Measurements from ENCODE around the gene TMEM269.
A peak's percentile ranks its signal among the peaks of the same experiment; 100 is the strongest.

The TMEM269 gene

GRCh38 chr1:42822800-42823392 lies 38.1 kb downstream of the TMEM269 start:
- DNase-seq (ENCODE audit: low read depth), result no peak

GRCh38 chr1:42824481-42825035 lies 39.8 kb downstream of the TMEM269 start:
- no peak for DNase-seq (ENCODE audit: low read depth)

GRCh38 chr1:42825036-42825851 lies 40.5 kb downstream of the TMEM269 start:
- no peak for DNase-seq (ENCODE audit: low read depth)

GRCh38 chr1:42830631-42831030 lies 45.8 kb downstream of the TMEM269 start:
- DNase-seq (ENCODE audit: low read depth), result no peak

- DNase-seq (ENCODE audit: low read depth), result no peak
Observed at GRCh38 chr1:42831273-42831672, 46.5 kb downstream of the TMEM269 start.

- no peak for DNase-seq (ENCODE audit: low read depth)
Observed at GRCh38 chr1:42832641-42833240, 48.0 kb downstream of the TMEM269 start.

GRCh38 chr1:42833981-42834380 lies 49.2 kb downstream of the TMEM269 start:
- DNase-seq (ENCODE audit: low read depth), result no peak

- no peak for DNase-seq (ENCODE audit: low read depth)
Observed at GRCh38 chr1:42834803-42835202, 50.0 kb downstream of the TMEM269 start.

- DNase-seq (ENCODE audit: low read depth), result no peak
Observed at GRCh38 chr1:42835422-42835821, 50.6 kb downstream of the TMEM269 start.

GRCh38 chr1:42837709-42838108 lies 52.9 kb downstream of the TMEM269 start:
- no peak for DNase-seq (ENCODE audit: low read depth)

GRCh38 chr1:42838482-42839190 lies 53.8 kb downstream of the TMEM269 start:
- DNase-seq (ENCODE audit: low read depth), result no peak

- no peak for DNase-seq (ENCODE audit: low read depth)
Observed at GRCh38 chr1:42841010-42841409, 56.2 kb downstream of the TMEM269 start.

- no peak for DNase-seq (ENCODE audit: low read depth)
Observed at GRCh38 chr1:42841440-42842147, 56.8 kb downstream of the TMEM269 start.

- peak; percentile 19 for DNase-seq (ENCODE audit: low read depth)
Observed at GRCh38 chr1:42844592-42845140, 59.9 kb downstream of the TMEM269 start.

GRCh38 chr1:42845193-42845592 lies 60.4 kb downstream of the TMEM269 start:
- no peak for DNase-seq (ENCODE audit: low read depth)

GRCh38 chr1:42845866-42846256 lies 61.1 kb downstream of the TMEM269 start:
- no peak for DNase-seq (ENCODE audit: low read depth)

GRCh38 chr1:42846257-42847110 lies 61.7 kb downstream of the TMEM269 start, which contains the start of gene ZNF691:
TSS of gene ZNF691 (plus strand) at chr1:42846613. CDS start at chr1:42849659, 3,046 bp downstream.
- DNase-seq (ENCODE audit: low read depth), result peak; percentile 90

- no peak for DNase-seq (ENCODE audit: low read depth)
Observed at GRCh38 chr1:42847111-42847595, 62.4 kb downstream of the TMEM269 start.

- DNase-seq (ENCODE audit: low read depth), result no peak
Observed at GRCh38 chr1:42847721-42848460, 63.1 kb downstream of the TMEM269 start.

Measured in non-pigmented ciliary epithelial cell (primary cell).